Right atrium auricular region (tissue), 2 donors: Measurements from ENCODE around the gene GOLGA1. TPM values are rescaled to one million over a fixed set of nuclear protein-coding genes. Genes with fewer than 3 reads are reported as not detected.
"Not testable (repeated sequence)": the region's sequence is repeated elsewhere in the genome, so short reads cannot be mapped to it uniquely, and the experiment has no call there.

Experiments used
- DNase-seq: peaks from one replicate; pipeline ENCODE4 v3.0.0-alpha.2; 2019; ENCODE audit warnings: low spot score
- H3K27ac ChIP-seq, 2 donors: fragments of 200-600 bp; sonication (generic); 1 replicate in 1 of 2; 2 replicates in 1 of 2; pipeline ENCODE4 v1.5.1; 2016 to 2019
- H3K27me3 ChIP-seq, 2 donors: fragments of 200-600 bp; sonication (generic); one replicate each; pipeline versions ENCODE4 v1.5.1 to v1.6.0; 2017 to 2019
- H3K36me3 ChIP-seq: fragments of 200-600 bp; sonication (generic); one replicate; pipeline ENCODE4 v1.5.1; 2016
- H3K4me1 ChIP-seq, 2 donors: fragments of 200-600 bp; sonication (generic); one replicate each; pipeline versions ENCODE4 v1.5.1 to v1.6.0; 2017 to 2019
- H3K4me3 ChIP-seq, 2 donors: fragments of 200-600 bp; sonication (generic); 1 replicate in 1 of 2; 2 replicates in 1 of 2; pipeline ENCODE4 v1.5.1; 2017 to 2019; ENCODE audit warnings: mild to moderate bottlenecking in 1 of 2, moderate library complexity in 1 of 2
- H3K9me3 ChIP-seq, 2 donors: fragments of 200-600 bp; sonication (generic); one replicate each; pipeline ENCODE4 v1.5.1; 2019
- CTCF ChIP-seq, 2 donors: fragments of 200-600 bp; sonication (generic); IDR thresholded peaks; one replicate each; pipeline ENCODE4 v1.5.1; 2019; ENCODE audit warnings: antibody characterized with exemption in 2 of 2
- total RNA-seq, 2 donors: library from RNA; depleted of rRNA; stranded (reverse); fragments of >200 nt; gene quantifications; one replicate each; pipeline ENCODE4 v1.1.0, GENCODE V29; 2016

GOLGA1 gene
- total RNA-seq, 2 donors from 2014 or later: 12.8 to 17.2 TPM

GRCh38 chr9:124932333-124932732 lies 8.6 kb downstream of the GOLGA1 start:
- Histone ChIP-seq H3K4me3 (no peak overlapping the region), H3K36me3 (peaks cover 53% of the 10 kb centered on the region), H3K27me3 (no peaks in the 10 kb centered on the region), H3K4me1 (no peaks in the 10 kb centered on the region), H3K9me3 (no peaks in the 10 kb centered on the region), H3K27ac (no peak overlapping the region)
- TF ChIP-seq CTCF (IDR thresholded peaks at IDR 0.05): no peak
- no peak for DNase-seq

GRCh38 chr9:124929464-124929863 lies 11.4 kb downstream of the GOLGA1 start:
- Histone ChIP-seq H3K27ac (no peak overlapping the region), H3K9me3 (no peaks in the 10 kb centered on the region), H3K4me1 (no peaks in the 10 kb centered on the region), H3K27me3 (no peaks in the 10 kb centered on the region), H3K4me3 (no peak overlapping the region), H3K36me3 (peaks cover 55% of the 10 kb centered on the region)
- TF ChIP-seq CTCF (IDR thresholded peaks at IDR 0.05): no peak
- DNase-seq: no peak

GRCh38 chr9:124928116-124928515 lies 12.8 kb downstream of the GOLGA1 start:
- Histone ChIP-seq H3K27me3 (no peaks in the 10 kb centered on the region), H3K9me3 (no peaks in the 10 kb centered on the region), H3K4me3 (no peak overlapping the region), H3K27ac (no peak overlapping the region), H3K36me3 (peaks cover 49% of the 10 kb centered on the region), H3K4me1 (no peaks in the 10 kb centered on the region)
- no peak for TF ChIP-seq CTCF (IDR thresholded peaks at IDR 0.05)
- DNase-seq: no peak

GRCh38 chr9:124920394-124920793 lies 20.5 kb downstream of the GOLGA1 start:
- H3K36me3 ChIP-seq: peaks cover 43% of the 10 kb centered on the region
- not testable (repeated sequence) for DNase-seq, H3K9me3 ChIP-seq, H3K4me1 ChIP-seq, H3K27ac ChIP-seq, H3K4me3 ChIP-seq, H3K27me3 ChIP-seq

GRCh38 chr9:124914753-124915405 lies 26.0 kb downstream of the GOLGA1 start:
- no peaks in the 10 kb centered on the region for H3K9me3 ChIP-seq
- DNase-seq: no peak
- H3K36me3 ChIP-seq: peaks cover 44% of the 10 kb centered on the region
- no peaks in the 10 kb centered on the region for H3K27me3 ChIP-seq
- no peak overlapping the region for H3K27ac ChIP-seq
- H3K4me3 ChIP-seq: no peak overlapping the region
- no peaks in the 10 kb centered on the region for H3K4me1 ChIP-seq
- no peak for TF ChIP-seq CTCF (IDR thresholded peaks at IDR 0.05)

- Histone ChIP-seq H3K27me3 (no peaks in the 10 kb centered on the region), H3K36me3 (peaks cover 43% of the 10 kb centered on the region), H3K9me3 (no peaks in the 10 kb centered on the region), H3K4me1 (no peaks in the 10 kb centered on the region), H3K27ac (no peak overlapping the region), H3K4me3 (no peak overlapping the region)
- no peak for DNase-seq
- no peak for TF ChIP-seq CTCF (IDR thresholded peaks at IDR 0.05)
Measured at GRCh38 chr9:124913378-124913777, 27.5 kb downstream of the GOLGA1 start.
